HL-60 (cell line): ENCODE data around the gene ACTR5.
A peak's percentile ranks its signal among the peaks of the same experiment; 100 is the strongest.

Source experiments
- DNase-seq, 2 experiments: peaks; one replicate each; pipeline ENCODE4 v3.0.0-alpha.2; 2010 to 2020; ENCODE audit warnings: low read depth in 1 of 2, low spot score in 1 of 2
- H3K27ac ChIP-seq: fragments of 250-450 bp; sonication (Bioruptor Pico); replicated peaks from 2 replicates; pipeline ENCODE4 v1.5.1; 2020; ENCODE audit warnings: mild to moderate bottlenecking, moderate library complexity
- H3K27me3 ChIP-seq: fragments of 250-450 bp; sonication (Bioruptor Pico); 2 replicates; pipeline ENCODE4 v1.5.1; 2021; ENCODE audit warnings: mild to moderate bottlenecking, moderate library complexity; ENCODE audit not compliant: insufficient read depth, poor library complexity, severe bottlenecking
- H3K4me3 ChIP-seq: replicated peaks from 2 replicates; pipeline ENCODE4 v1.5.1; 2011; ENCODE audit warnings: mild to moderate bottlenecking, control low read depth, low read length; ENCODE audit not compliant: insufficient read depth
- GABPA ChIP-seq: IDR thresholded peaks from 2 replicates; pipeline ENCODE4 v1.6.1; 2012; ENCODE audit warnings: low read depth
- POLR2AphosphoS5 ChIP-seq: IDR thresholded peaks from 2 replicates; pipeline ENCODE4 v1.6.1; 2012; ENCODE audit warnings: low read depth
- SPI1 ChIP-seq: IDR thresholded peaks from 2 replicates; pipeline ENCODE4 v1.6.1; 2012; ENCODE audit warnings: low read depth, mild to moderate bottlenecking, borderline replicate concordance
- TF ChIP-seq, protein P1 (sequence below): IDR thresholded peaks from one replicate; pipeline ENCODE4 v1.5.1; 2011; ENCODE audit warnings: low read length, control low read depth, inconsistent platforms; ENCODE audit not compliant: insufficient read depth
- TF ChIP-seq, protein P2 (sequence below): IDR thresholded peaks from 2 replicates; pipeline ENCODE4 v1.6.1; 2012; ENCODE audit warnings: low read depth; ENCODE audit not compliant: insufficient replicate concordance

The ACTR5 gene

DNA sequence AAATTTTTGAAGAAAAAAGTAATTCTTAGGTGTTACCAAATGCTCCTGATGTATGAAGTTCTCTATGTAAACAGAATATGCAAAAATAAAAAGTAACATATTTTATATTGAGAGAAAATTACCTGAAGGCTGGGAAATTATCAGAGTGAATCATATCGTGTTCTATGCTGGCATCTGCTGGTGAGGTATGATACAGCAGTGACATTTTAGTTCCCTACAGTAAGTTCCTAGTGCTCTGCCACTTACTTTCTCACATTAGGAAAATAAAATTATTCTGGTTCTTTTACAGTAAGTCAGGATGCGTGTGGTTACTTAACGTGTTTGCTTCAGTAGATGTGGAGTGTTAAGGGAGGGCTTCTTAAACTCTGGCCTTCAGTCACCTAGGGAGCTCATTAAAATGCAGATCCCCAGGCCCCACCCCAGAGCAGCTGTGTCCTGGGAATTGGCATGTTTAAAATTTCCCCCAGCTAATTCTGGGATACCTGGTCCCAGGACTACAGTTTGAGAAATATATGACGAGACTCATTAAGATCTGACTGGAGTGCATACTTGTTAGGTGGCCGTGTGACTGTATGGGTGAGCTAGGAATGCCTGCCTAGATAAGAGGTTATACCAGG lies 3.2 kb downstream of the ACTR5 start:
- Histone ChIP-seq H3K27me3 (no peaks in the 10 kb centered on the region), H3K4me3 (no peak overlapping the region), H3K27ac (no peak overlapping the region)
- DNase-seq, result no peak
- no peak for TF ChIP-seq SPI1
- TF ChIP-seq, protein P1, sequence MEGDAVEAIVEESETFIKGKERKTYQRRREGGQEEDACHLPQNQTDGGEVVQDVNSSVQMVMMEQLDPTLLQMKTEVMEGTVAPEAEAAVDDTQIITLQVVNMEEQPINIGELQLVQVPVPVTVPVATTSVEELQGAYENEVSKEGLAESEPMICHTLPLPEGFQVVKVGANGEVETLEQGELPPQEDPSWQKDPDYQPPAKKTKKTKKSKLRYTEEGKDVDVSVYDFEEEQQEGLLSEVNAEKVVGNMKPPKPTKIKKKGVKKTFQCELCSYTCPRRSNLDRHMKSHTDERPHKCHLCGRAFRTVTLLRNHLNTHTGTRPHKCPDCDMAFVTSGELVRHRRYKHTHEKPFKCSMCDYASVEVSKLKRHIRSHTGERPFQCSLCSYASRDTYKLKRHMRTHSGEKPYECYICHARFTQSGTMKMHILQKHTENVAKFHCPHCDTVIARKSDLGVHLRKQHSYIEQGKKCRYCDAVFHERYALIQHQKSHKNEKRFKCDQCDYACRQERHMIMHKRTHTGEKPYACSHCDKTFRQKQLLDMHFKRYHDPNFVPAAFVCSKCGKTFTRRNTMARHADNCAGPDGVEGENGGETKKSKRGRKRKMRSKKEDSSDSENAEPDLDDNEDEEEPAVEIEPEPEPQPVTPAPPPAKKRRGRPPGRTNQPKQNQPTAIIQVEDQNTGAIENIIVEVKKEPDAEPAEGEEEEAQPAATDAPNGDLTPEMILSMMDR, result peak; percentile 33

DNA sequence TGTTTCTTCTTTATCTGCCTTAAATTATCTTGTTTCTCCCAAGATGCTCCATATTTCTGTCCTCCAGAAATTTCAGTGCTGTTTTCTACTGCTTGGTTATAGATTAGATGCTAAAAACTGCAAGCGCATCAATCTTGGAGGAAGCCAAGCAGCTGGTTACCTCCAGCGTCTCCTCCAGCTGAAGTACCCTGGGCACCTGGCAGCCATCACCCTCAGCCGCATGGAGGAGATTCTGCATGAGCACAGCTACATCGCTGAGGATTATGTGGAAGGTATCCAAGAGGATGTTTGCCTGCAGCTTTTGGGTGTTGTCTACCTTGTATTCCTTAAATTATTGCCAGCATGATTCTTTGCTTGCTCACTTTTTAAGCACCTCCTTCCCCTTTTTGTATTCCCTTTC lies 3.8 kb downstream of the ACTR5 start:
- no peak for DNase-seq
- H3K27me3 ChIP-seq, result no peaks in the 10 kb centered on the region
- no peak overlapping the region for H3K4me3 ChIP-seq
- TF ChIP-seq, protein P1, result no peak
- no peak overlapping the region for H3K27ac ChIP-seq

DNA sequence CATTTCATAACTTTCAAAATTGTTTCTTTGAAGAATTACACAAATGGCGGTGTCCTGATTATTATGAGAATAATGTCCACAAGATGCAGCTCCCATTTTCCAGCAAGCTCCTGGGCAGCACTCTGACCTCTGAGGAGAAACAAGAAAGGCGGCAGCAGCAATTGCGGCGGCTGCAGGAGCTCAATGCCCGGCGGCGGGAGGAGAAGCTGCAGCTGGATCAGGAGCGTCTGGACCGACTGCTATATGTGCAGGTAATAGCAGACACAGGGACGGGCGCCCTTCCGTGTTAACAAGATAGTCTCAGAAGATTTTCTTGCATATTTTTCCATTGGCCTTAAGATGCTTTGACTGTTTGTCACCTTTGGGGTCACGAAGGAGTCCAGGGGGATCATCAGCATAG lies 6.7 kb downstream of the ACTR5 start:
- H3K4me3 ChIP-seq, result no peak overlapping the region
- no peak for TF ChIP-seq GABPA
- TF ChIP-seq, protein P1, result no peak
- TF ChIP-seq POLR2AphosphoS5, result no peak
- TF ChIP-seq SPI1, result no peak
- TF ChIP-seq, protein P2, sequence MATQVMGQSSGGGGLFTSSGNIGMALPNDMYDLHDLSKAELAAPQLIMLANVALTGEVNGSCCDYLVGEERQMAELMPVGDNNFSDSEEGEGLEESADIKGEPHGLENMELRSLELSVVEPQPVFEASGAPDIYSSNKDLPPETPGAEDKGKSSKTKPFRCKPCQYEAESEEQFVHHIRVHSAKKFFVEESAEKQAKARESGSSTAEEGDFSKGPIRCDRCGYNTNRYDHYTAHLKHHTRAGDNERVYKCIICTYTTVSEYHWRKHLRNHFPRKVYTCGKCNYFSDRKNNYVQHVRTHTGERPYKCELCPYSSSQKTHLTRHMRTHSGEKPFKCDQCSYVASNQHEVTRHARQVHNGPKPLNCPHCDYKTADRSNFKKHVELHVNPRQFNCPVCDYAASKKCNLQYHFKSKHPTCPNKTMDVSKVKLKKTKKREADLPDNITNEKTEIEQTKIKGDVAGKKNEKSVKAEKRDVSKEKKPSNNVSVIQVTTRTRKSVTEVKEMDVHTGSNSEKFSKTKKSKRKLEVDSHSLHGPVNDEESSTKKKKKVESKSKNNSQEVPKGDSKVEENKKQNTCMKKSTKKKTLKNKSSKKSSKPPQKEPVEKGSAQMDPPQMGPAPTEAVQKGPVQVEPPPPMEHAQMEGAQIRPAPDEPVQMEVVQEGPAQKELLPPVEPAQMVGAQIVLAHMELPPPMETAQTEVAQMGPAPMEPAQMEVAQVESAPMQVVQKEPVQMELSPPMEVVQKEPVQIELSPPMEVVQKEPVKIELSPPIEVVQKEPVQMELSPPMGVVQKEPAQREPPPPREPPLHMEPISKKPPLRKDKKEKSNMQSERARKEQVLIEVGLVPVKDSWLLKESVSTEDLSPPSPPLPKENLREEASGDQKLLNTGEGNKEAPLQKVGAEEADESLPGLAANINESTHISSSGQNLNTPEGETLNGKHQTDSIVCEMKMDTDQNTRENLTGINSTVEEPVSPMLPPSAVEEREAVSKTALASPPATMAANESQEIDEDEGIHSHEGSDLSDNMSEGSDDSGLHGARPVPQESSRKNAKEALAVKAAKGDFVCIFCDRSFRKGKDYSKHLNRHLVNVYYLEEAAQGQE, result no peak
- DNase-seq, result no peak
- H3K27me3 ChIP-seq, result no peaks in the 10 kb centered on the region
- no peak overlapping the region for H3K27ac ChIP-seq

DNA sequence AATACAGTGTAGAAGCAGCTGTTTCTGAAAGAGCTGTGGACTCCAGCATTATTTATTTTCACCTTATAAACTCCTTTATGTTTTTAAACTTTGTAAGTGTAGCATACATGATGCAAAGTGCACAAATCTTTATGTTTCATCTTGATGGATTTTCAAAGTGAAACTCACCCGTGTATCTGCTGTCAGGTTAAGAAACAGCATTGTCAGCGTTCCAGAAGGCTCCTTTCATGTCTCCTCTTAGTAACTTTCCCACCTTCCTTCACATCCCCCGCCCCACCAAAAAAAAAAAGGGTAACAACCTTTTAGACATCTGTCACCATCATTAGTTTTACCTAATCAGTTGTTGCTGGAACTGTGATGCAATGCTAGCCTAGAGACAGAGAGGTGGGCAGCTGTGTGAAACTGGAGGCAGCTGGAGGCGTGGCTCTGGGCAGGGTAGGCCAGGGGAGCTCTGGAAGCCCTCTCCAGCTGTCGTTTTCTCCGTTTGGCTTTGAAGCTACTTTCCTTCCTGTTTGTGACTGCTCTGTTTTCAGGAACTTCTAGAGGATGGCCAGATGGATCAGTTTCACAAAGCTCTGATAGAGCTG lies 7.2 kb downstream of the ACTR5 start:
- TF ChIP-seq, protein P1, result no peak
- no peak for TF ChIP-seq POLR2AphosphoS5
- TF ChIP-seq SPI1, result no peak
- TF ChIP-seq GABPA, result no peak
- TF ChIP-seq, protein P2, result no peak
- H3K27ac ChIP-seq, result no peak overlapping the region
- no peak overlapping the region for H3K4me3 ChIP-seq
- DNase-seq, result peak in 1 of 2 experiments; percentile 12
- no peaks in the 10 kb centered on the region for H3K27me3 ChIP-seq
